ENCODE results near the gene RBM5.

- TF ChIP-seq CREB5 (CRISPR knock-in tag; IDR thresholded peaks at IDR 0.05; ENCODE audit: low read depth) (no peak), POU6F1 (CRISPR knock-in tag; IDR thresholded peaks at IDR 0.05; ENCODE audit: borderline replicate concordance, low read depth) (no peak)
Measured at GRCh38 chr3:50125541-50126286, 37.0 kb downstream of the RBM5 start.

Measured in SK-N-SH treated with all-trans-retinoic acid at 6 μM for 48 hours (cell line).